NK-92 (cell line): Measurements from ENCODE around the gene ZNF382.

ENCODE experiments used
- DNase-seq: peaks from one replicate; lab custom pipeline; 2025; ENCODE audit not compliant: unreplicated experiment; lab: John Stamatoyannopoulos, UW

Gene ZNF382

GRCh38 chr19:36674201-36674600, 69.1 kb downstream of the ZNF382 start:
- DNase-seq = no peak

GRCh38 chr19:36679455-36679854, 74.3 kb downstream of the ZNF382 start:
- DNase-seq = no peak
